WTC11 (cell line): ENCODE data around the gene ADA.

Experiments
- ARID4B ChIP-seq: sonication (generic); formaldehyde crosslinking; IDR thresholded peaks from 2 replicates; pipeline ENCODE4 v1.8.0; 2023; ENCODE audit warnings: missing genetic modification reagents, mild to moderate bottlenecking, borderline replicate concordance
- ATF3 ChIP-seq: sonication (generic); formaldehyde crosslinking; conservative IDR thresholded peaks from 2 replicates; pipeline ENCODE4 v1.8.1; 2022; ENCODE audit warnings: mild to moderate bottlenecking, missing genetic modification reagents
- CBFB ChIP-seq: sonication (generic); formaldehyde crosslinking; IDR thresholded peaks from 2 replicates; pipeline ENCODE4 v1.8.1; 2022; ENCODE audit warnings: mild to moderate bottlenecking, low read depth, missing genetic modification reagents
- CTCF ChIP-seq: fragments of 200-600 bp; IDR thresholded peaks from 2 replicates; pipeline ENCODE4 v1.8.0; 2022; ENCODE audit warnings: antibody characterized with exemption
- ETV6 ChIP-seq: sonication (generic); formaldehyde crosslinking; IDR thresholded peaks from 2 replicates; pipeline ENCODE4 v1.8.1; 2022; ENCODE audit warnings: mild to moderate bottlenecking, missing genetic modification reagents
- JAZF1 ChIP-seq: fragments of 250-450 bp; sonication (Bioruptor Pico); IDR thresholded peaks from 2 replicates; pipeline ENCODE4 v1.9.0; 2021; ENCODE audit warnings: moderate library complexity, mild to moderate bottlenecking, inconsistent platforms
- MAX ChIP-seq: sonication (generic); formaldehyde crosslinking; IDR thresholded peaks from 2 replicates; pipeline ENCODE4 v1.8.0; 2022; ENCODE audit warnings: mild to moderate bottlenecking, missing genetic modification reagents
- RELA ChIP-seq: sonication (generic); formaldehyde crosslinking; IDR thresholded peaks from 2 replicates; pipeline ENCODE4 v1.8.1; 2022; ENCODE audit warnings: missing genetic modification reagents, mild to moderate bottlenecking, borderline replicate concordance
- USF2 ChIP-seq: sonication (generic); formaldehyde crosslinking; IDR thresholded peaks from 2 replicates; pipeline ENCODE4 v1.8.1; 2023; ENCODE audit warnings: mild to moderate bottlenecking, missing genetic modification reagents, moderate library complexity
- ZBTB21 ChIP-seq: sonication (generic); formaldehyde crosslinking; IDR thresholded peaks from 2 replicates; pipeline ENCODE4 v1.8.1; 2023; ENCODE audit warnings: mild to moderate bottlenecking, missing genetic modification reagents, borderline replicate concordance
- ZNF512 ChIP-seq: sonication (generic); formaldehyde crosslinking; IDR thresholded peaks from 2 replicates; pipeline ENCODE4 v1.8.1; 2022; ENCODE audit warnings: missing genetic modification reagents, borderline replicate concordance

- TF ChIP-seq ZNF512 (CRISPR knock-in tag) (no peak), MAX (CRISPR knock-in tag) (no peak), JAZF1 (CRISPR knock-in tag) (no peak), CTCF (no peak), RELA (CRISPR knock-in tag) (no peak), USF2 (CRISPR knock-in tag) (no peak), ZBTB21 (no peak), ARID4B (no peak), ETV6 (CRISPR knock-in tag) (no peak), CBFB (CRISPR knock-in tag) (no peak), ATF3 (CRISPR knock-in tag) (no peak)
These were observed 62.0 kb downstream of the ADA start for GRCh38 chr20:44589537-44589936.
